Immature natural killer cell (primary cell): Measurements from ENCODE around the gene PCDHGA12. TPM values are rescaled to one million over a fixed set of nuclear protein-coding genes. Genes with fewer than 3 reads are reported as not detected.
"Not testable (repeated sequence)": the region's sequence is repeated elsewhere in the genome, so short reads cannot be mapped to it uniquely, and the experiment has no call there.

ENCODE experiments used
- DNase-seq, 3 donors: peaks; one replicate each; pipeline ENCODE4 v3.0.0; 2022; ENCODE audit warnings: mixed read lengths in 1 of 3
- H3K27ac Mint-ChIP-seq, 6 donors: one replicate each; pipeline ENCODE4 v1.8.0; 2020; ENCODE audit warnings: mixed read lengths in 6 of 6, mild to moderate bottlenecking in 5 of 6, inconsistent platforms in 4 of 6, moderate library complexity in 3 of 6
- H3K27me3 Mint-ChIP-seq, 3 donors: one replicate each; pipeline ENCODE4 v1.8.0; 2020 to 2021; ENCODE audit warnings: low read depth in 3 of 3, mild to moderate bottlenecking in 3 of 3, mixed read lengths in 3 of 3, moderate library complexity in 3 of 3, inconsistent platforms in 1 of 3
- H3K36me3 Mint-ChIP-seq, 3 donors: one replicate each; pipeline ENCODE4 v1.8.0; 2020; ENCODE audit warnings: mixed read lengths in 3 of 3, inconsistent platforms in 2 of 3, mild to moderate bottlenecking in 2 of 3
- H3K4me1 Mint-ChIP-seq, 2 donors: one replicate each; pipeline ENCODE4 v1.8.0; 2020; ENCODE audit warnings: inconsistent platforms in 2 of 2, mild to moderate bottlenecking in 2 of 2, mixed read lengths in 2 of 2, moderate library complexity in 1 of 2
- H3K4me3 Mint-ChIP-seq, 5 donors: one replicate each; pipeline ENCODE4 v1.8.0; 2020; ENCODE audit warnings: mild to moderate bottlenecking in 5 of 5, mixed read lengths in 5 of 5, inconsistent platforms in 3 of 5, moderate library complexity in 3 of 5
- H3K9me3 Mint-ChIP-seq, 6 donors: one replicate each; pipeline ENCODE4 v1.8.0; 2020; ENCODE audit warnings: mild to moderate bottlenecking in 6 of 6, mixed read lengths in 6 of 6, inconsistent platforms in 4 of 6, moderate library complexity in 3 of 6
- polyA plus RNA-seq, 3 donors: library from polyadenylated mRNA; unstranded; fragments of 300-500 nt; fragmentation: Illumina TruSeq; gene quantifications; one replicate each; pipeline ENCODE4 v1.2.3, GENCODE V29; 2021

Gene PCDHGA12
- under 1 TPM in 1 of 3 donors, not detected in 2; 0.25 TPM for polyA plus RNA-seq

GRCh38 chr5:141430332-141431113 is at the start of gene PCDHGA12:
PCDHGA12 (plus strand) TSS chr5:141430507; CDS start chr5:141430760, 253 bp downstream.
- Mint-ChIP-seq H3K36me3 (peaks cover 5 to 14% (median 11%) of the 10 kb centered on the region in 3 donors), H3K27me3 (peaks cover 32 to 49% (median 36%) of the 10 kb centered on the region in 3 donors), H3K9me3 (peaks cover 12 to 40% (median 27%) of the 10 kb centered on the region in 6 donors), H3K4me1 (peaks cover 19 to 22% of the 10 kb centered on the region in 2 donors), H3K27ac (peak within 1 kb of the TSS in 3 of 6 donors; percentile 32 to 63 (median 57)), H3K4me3 (peak within 1 kb of the TSS; percentile 72 to 89 (median 78))
- peak in 2 of 3 donors; percentile 22 to 42 for DNase-seq

DNA sequence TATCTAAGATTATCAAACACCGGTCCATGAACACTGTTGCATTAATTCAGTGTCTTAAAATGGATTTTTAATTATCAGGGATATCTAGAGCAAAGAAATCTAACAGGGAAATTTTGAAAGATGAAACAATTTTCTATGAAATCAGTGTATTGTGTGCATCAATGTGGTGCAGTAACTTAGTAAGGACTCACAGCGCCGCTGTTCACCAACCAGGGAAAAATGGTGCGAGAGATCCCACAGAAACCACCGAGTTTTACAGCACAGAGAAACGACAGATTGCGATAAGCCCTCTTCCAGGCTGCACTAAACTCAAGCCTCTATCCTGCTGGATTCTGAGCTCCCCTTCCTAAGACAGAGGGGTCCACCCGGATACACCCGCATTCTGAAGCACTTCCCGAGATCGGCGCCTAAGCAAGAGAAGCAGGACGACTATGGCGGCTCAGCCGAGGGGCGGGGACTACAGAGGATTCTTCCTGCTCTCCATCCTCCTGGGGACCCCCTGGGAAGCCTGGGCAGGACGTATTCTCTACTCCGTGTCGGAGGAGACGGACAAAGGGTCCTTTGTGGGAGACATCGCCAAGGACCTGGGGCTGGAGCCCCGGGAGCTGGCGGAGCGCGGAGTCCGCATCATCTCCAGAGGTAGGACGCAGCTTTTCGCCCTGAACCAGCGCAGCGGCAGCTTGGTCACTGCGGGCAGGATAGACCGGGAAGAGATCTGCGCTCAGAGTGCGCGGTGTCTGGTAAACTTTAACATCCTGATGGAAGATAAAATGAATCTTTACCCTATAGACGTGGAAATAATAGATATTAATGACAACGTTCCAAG is 47.6 kb upstream of the PCDHGA12 start, which contains the start of gene PCDHGA7:
TSS of gene PCDHGA7 (plus strand) at position 274 of the 826 bp plus-strand sequence. CDS start at position 432, 158 bp downstream.
- Mint-ChIP-seq H3K9me3 (peaks cover 6 to 54% (median 19%) of the 10 kb centered on the region in 6 donors), H3K4me1 (peaks cover 0 to 5% of the 10 kb centered on the region in 2 donors), H3K36me3 (peaks cover 0 to 5% (median 0%) of the 10 kb centered on the region in 3 donors), H3K4me3 (peak within 1 kb of the TSS; percentile 65 to 88 (median 77)), H3K27me3 (peaks cover 20 to 34% (median 30%) of the 10 kb centered on the region in 3 donors), H3K27ac (no peak within 1 kb of the TSS)
- peak in 1 of 3 donors; percentile 32 for DNase-seq

DNA sequence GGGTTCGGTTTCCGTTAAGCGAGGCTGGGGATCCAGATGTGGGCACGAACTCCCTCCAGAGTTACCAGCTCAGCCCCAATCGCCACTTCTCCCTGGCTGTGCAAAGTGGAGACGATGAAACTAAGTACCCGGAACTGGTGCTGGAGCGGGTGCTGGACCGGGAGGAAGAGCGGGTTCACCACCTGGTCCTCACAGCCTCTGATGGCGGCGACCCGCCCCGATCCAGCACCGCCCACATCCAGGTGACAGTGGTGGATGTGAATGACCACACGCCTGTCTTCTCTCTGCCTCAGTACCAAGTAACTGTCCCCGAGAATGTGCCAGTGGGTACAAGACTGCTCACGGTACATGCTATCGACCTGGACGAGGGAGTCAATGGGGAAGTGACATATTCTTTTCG is 47.0 kb upstream of the PCDHGA12 start:
- H3K9me3 Mint-ChIP-seq = peaks cover 6 to 56% (median 21%) of the 10 kb centered on the region in 6 donors
- H3K4me1 Mint-ChIP-seq = peaks cover 2 to 5% of the 10 kb centered on the region in 2 donors
- H3K27ac Mint-ChIP-seq = no peak overlapping the region
- H3K27me3 Mint-ChIP-seq = peaks cover 20 to 34% (median 28%) of the 10 kb centered on the region in 3 donors
- peak overlapping the region in 3 of 5 donors; percentile 56 to 88 (median 77) for H3K4me3 Mint-ChIP-seq
- peaks cover 0 to 6% (median 2%) of the 10 kb centered on the region in 3 donors for H3K36me3 Mint-ChIP-seq
- DNase-seq = no peak

DNA sequence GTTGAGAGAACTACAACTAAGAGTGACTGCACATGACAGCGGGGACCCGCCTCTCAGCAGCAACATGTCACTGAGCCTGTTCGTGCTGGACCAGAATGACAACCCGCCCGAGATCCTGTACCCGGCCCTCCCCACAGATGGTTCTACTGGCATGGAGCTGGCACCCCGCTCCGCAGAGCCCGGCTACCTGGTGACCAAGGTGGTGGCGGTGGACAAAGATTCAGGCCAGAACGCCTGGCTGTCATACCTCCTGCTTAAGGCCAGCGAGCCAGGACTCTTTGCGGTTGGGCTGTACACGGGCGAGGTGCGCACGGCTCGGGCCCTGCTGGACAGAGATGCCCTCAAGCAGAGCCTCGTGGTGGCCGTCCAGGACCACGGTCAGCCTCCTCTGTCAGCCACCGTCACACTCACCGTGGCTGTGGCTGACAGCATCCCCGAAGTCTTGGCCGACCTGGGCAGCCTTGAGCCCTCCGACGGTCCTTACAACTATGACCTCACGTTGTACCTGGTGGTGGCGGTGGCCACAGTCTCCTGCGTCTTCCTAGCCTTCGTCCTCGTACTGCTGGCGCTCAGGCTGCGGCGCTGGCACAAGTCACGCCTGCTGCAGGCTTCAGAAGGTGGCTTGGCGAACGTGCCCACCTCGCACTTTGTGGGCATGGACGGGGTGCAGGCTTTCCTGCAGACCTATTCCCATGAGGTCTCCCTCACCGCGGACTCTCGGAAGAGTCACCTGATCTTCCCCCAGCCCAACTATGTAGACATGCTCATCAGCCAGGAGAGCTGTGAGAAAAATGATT is 45.6 kb upstream of the PCDHGA12 start:
- peaks cover 0 to 9% (median 4%) of the 10 kb centered on the region in 3 donors for H3K36me3 Mint-ChIP-seq
- no peak overlapping the region for H3K4me3 Mint-ChIP-seq
- no peak overlapping the region for H3K27ac Mint-ChIP-seq
- DNase-seq = no peak
- peaks cover 7 to 59% (median 26%) of the 10 kb centered on the region in 6 donors for H3K9me3 Mint-ChIP-seq
- H3K4me1 Mint-ChIP-seq = peaks cover 5 to 7% of the 10 kb centered on the region in 2 donors
- H3K27me3 Mint-ChIP-seq = peaks cover 24 to 38% (median 30%) of the 10 kb centered on the region in 3 donors

- H3K4me1 Mint-ChIP-seq, H3K27ac Mint-ChIP-seq: not testable (repeated sequence)
- Mint-ChIP-seq H3K4me3 (peak within 1 kb of the TSS; percentile 9 to 61 (median 49)), H3K36me3 (peaks cover 8 to 12% (median 8%) of the 10 kb centered on the region in 3 donors), H3K9me3 (peaks cover 15 to 61% (median 28%) of the 10 kb centered on the region in 6 donors), H3K27me3 (peaks cover 19 to 45% (median 42%) of the 10 kb centered on the region in 3 donors)
- DNase-seq = peak in 1 of 3 donors; percentile 25
Observed at GRCh38 chr5:141387557-141388311, 42.6 kb upstream of the PCDHGA12 start, which contains the start of gene PCDHGB4. PCDHGB4 (plus strand) TSS chr5:141387698; CDS start chr5:141387885, 187 bp downstream.

DNA sequence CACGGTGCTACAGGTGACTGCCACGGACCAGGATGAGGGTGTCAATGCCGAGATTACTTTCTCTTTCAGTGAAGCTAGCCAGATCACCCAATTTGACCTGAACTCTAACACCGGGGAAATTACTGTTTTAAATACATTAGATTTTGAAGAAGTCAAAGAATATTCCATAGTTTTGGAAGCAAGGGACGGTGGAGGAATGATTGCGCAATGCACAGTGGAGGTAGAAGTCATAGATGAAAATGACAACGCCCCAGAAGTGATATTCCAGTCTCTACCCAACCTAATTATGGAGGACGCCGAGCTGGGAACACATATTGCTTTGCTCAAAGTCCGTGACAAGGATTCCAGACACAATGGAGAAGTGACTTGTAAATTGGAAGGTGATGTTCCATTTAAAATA is 41.6 kb upstream of the PCDHGA12 start:
- peaks cover 20 to 61% (median 27%) of the 10 kb centered on the region in 6 donors for H3K9me3 Mint-ChIP-seq
- no peak for DNase-seq
- H3K27me3 Mint-ChIP-seq = peaks cover 20 to 45% (median 32%) of the 10 kb centered on the region in 3 donors
- H3K36me3 Mint-ChIP-seq = peaks cover 8 to 12% (median 8%) of the 10 kb centered on the region in 3 donors
- H3K4me1 Mint-ChIP-seq = peaks cover 5% of the 10 kb centered on the region in 2 donors
- no peak overlapping the region for H3K27ac Mint-ChIP-seq
- H3K4me3 Mint-ChIP-seq = peak overlapping the region in 2 of 5 donors; percentile 6 to 17

DNA sequence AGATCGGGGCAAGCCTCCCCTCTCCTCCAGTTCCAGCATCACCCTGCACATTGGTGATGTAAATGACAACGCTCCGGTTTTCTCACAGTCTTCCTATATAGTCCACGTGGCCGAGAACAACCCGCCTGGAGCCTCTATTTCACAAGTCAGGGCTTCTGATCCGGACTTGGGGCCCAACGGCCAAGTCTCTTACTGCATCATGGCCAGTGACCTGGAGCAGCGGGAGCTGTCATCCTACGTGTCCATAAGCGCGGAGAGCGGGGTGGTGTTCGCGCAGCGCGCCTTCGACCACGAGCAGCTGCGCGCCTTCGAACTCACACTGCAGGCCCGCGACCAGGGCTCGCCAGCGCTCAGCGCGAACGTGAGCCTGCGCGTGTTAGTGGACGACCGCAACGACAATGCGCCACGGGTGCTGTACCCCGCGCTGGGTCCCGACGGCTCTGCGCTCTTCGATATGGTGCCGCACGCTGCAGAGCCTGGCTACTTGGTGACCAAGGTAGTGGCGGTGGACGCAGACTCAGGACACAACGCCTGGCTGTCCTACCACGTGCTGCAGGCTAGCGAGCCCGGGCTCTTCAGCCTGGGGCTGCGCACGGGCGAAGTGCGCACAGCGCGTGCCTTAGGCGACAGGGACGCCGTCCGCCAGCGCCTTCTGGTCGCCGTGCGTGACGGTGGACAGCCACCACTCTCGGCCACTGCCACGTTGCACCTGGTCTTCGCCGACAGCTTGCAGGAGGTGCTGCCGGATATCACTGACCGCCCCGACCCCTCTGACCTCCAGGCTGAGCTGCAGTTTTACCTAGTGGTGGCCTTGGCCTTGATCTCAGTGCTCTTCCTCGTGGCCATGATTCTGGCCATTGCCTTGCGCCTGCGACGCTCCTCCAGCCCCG is 40.9 kb upstream of the PCDHGA12 start:
- H3K9me3 Mint-ChIP-seq = peaks cover 15 to 61% (median 27%) of the 10 kb centered on the region in 6 donors
- H3K4me3 Mint-ChIP-seq = no peak overlapping the region
- peak overlapping the region in 1 of 6 donors; percentile 76 for H3K27ac Mint-ChIP-seq

GRCh38 chr5:141392429-141393198 is 37.7 kb upstream of the PCDHGA12 start, which contains the start of gene PCDHGA8:
PCDHGA8 (plus strand) TSS chr5:141392633; CDS start chr5:141392814, 181 bp downstream.
- peaks cover 26 to 61% (median 43%) of the 10 kb centered on the region in 3 donors for H3K27me3 Mint-ChIP-seq
- peaks cover 8 to 11% (median 8%) of the 10 kb centered on the region in 3 donors for H3K36me3 Mint-ChIP-seq
- peaks cover 5% of the 10 kb centered on the region in 2 donors for H3K4me1 Mint-ChIP-seq
- H3K9me3 Mint-ChIP-seq = peaks cover 12 to 46% (median 22%) of the 10 kb centered on the region in 6 donors
- peak in 2 of 3 donors; percentile 10 to 39 for DNase-seq
- peak within 1 kb of the TSS in 1 of 6 donors; percentile 37 for H3K27ac Mint-ChIP-seq
- peak within 1 kb of the TSS in 4 of 5 donors; percentile 29 to 79 (median 60) for H3K4me3 Mint-ChIP-seq

More for the DNA sequence above, 40.9 kb upstream of the PCDHGA12 start:
- Mint-ChIP-seq H3K27me3 (peaks cover 25 to 48% (median 37%) of the 10 kb centered on the region in 3 donors), H3K36me3 (peaks cover 8 to 12% (median 8%) of the 10 kb centered on the region in 3 donors), H3K4me1 (peaks cover 5% of the 10 kb centered on the region in 2 donors)
- no peak for DNase-seq

DNA sequence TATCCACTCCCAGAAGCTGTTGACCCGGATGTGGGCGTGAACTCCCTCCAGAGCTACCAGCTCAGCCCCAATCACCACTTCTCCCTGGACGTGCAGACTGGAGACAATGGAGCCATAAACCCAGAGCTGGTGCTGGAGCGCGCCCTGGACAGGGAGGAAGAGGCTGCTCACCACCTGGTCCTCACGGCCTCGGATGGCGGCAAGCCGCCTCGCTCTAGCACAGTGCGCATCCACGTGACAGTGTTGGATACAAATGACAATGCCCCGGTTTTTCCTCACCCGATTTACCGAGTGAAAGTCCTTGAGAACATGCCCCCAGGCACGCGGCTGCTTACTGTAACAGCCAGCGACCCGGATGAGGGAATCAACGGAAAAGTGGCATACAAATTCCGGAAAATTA is 37.0 kb upstream of the PCDHGA12 start:
- Mint-ChIP-seq H3K4me3 (no peak overlapping the region), H3K4me1 (peaks cover 4 to 5% of the 10 kb centered on the region in 2 donors), H3K9me3 (peaks cover 11 to 44% (median 21%) of the 10 kb centered on the region in 6 donors), H3K27me3 (peaks cover 26 to 60% (median 43%) of the 10 kb centered on the region in 3 donors), H3K27ac (no peak overlapping the region), H3K36me3 (peaks cover 7 to 11% (median 8%) of the 10 kb centered on the region in 3 donors)
- DNase-seq = no peak

DNA sequence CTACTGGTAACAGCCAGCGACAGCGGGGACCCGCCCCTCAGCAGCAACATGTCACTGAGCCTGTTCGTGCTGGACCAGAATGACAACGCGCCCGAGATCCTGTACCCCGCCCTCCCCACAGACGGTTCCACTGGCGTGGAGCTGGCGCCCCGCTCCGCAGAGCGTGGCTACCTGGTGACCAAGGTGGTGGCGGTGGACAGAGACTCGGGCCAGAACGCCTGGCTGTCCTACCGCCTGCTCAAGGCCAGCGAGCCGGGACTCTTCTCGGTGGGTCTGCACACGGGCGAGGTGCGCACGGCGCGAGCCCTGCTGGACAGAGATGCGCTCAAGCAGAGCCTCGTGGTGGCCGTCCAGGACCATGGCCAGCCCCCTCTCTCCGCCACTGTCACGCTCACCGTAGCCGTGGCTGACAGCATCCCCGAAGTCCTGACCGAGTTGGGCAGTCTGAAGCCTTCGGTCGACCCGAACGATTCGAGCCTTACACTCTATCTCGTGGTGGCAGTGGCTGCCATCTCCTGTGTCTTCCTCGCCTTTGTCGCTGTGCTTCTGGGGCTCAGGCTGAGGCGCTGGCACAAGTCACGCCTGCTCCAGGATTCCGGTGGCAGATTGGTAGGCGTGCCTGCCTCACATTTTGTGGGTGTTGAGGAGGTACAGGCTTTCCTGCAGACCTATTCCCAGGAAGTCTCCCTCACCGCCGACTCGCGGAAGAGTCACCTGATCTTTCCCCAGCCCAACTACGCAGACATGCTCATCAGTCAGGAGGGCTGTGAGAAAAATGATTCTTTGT is 35.7 kb upstream of the PCDHGA12 start:
- not testable (repeated sequence) for H3K36me3 Mint-ChIP-seq, H3K27ac Mint-ChIP-seq, H3K4me3 Mint-ChIP-seq, DNase-seq, H3K4me1 Mint-ChIP-seq
- H3K27me3 Mint-ChIP-seq = peaks cover 33 to 61% (median 52%) of the 10 kb centered on the region in 3 donors
- H3K9me3 Mint-ChIP-seq = peaks cover 12 to 40% (median 18%) of the 10 kb centered on the region in 6 donors
